HG03521 (cell line): ENCODE results near the gene GUCY2C.
"Not testable (repeated sequence)": the region's sequence is repeated elsewhere in the genome, so short reads cannot be mapped to it uniquely, and the experiment has no call there.

Experiments used
- ATAC-seq: cut with Tn5 transposase; IDR thresholded peaks from one replicate; pipeline ENCODE4 v1.9.1; 2021; ENCODE audit warnings: mild to moderate bottlenecking, moderate library complexity; ENCODE audit not compliant: unreplicated experiment

GUCY2C gene

GRCh38 chr12:14696265-14696741 is at the start of gene GUCY2C:
TSS of gene GUCY2C (minus strand) at chr12:14696599. CDS start at chr12:14696448, 151 bp downstream.
- ATAC-seq = no peak

- ATAC-seq = no peak
These were observed 46.7 kb upstream of the GUCY2C start for GRCh38 chr12:14743061-14743460.

GRCh38 chr12:14741942-14742341 is 45.5 kb upstream of the GUCY2C start:
- no peak for ATAC-seq

GRCh38 chr12:14741153-14741552 is 44.8 kb upstream of the GUCY2C start:
- ATAC-seq = no peak

- ATAC-seq = not testable (repeated sequence)
These were observed 40.0 kb upstream of the GUCY2C start for GRCh38 chr12:14736441-14736840.

- ATAC-seq = no peak
These were observed 35.4 kb upstream of the GUCY2C start for GRCh38 chr12:14731821-14732220.

- no peak for ATAC-seq
These were observed 33.2 kb upstream of the GUCY2C start for GRCh38 chr12:14729586-14729985.

- ATAC-seq = no peak
These were observed 27.4 kb upstream of the GUCY2C start for GRCh38 chr12:14723763-14724162.

GRCh38 chr12:14716848-14717444 is 20.5 kb upstream of the GUCY2C start:
- no peak for ATAC-seq

- ATAC-seq = no peak
These were observed 18.0 kb upstream of the GUCY2C start for GRCh38 chr12:14714437-14714836.

- no peak for ATAC-seq
These were observed 14.4 kb upstream of the GUCY2C start for GRCh38 chr12:14710632-14711320.

GRCh38 chr12:14701809-14702568 is 5.6 kb upstream of the GUCY2C start:
- no peak for ATAC-seq

GRCh38 chr12:14700935-14701334 is 4.5 kb upstream of the GUCY2C start:
- ATAC-seq = no peak

- no peak for ATAC-seq
These were observed 3.5 kb upstream of the GUCY2C start for GRCh38 chr12:14699923-14700322.

- no peak for ATAC-seq
These were observed 2.2 kb upstream of the GUCY2C start for GRCh38 chr12:14698555-14698954.

- ATAC-seq = no peak
These were observed 671 bp downstream of the GUCY2C start for GRCh38 chr12:14695715-14696141.

- no peak for ATAC-seq
These were observed 1.4 kb downstream of the GUCY2C start for GRCh38 chr12:14694970-14695369.

GRCh38 chr12:14694145-14694714 is 2.2 kb downstream of the GUCY2C start:
- no peak for ATAC-seq

GRCh38 chr12:14693116-14693515 is 3.3 kb downstream of the GUCY2C start:
- ATAC-seq = no peak

- no peak for ATAC-seq
These were observed 4.8 kb downstream of the GUCY2C start for GRCh38 chr12:14691560-14691959.

- ATAC-seq = no peak
These were observed 6.4 kb downstream of the GUCY2C start for GRCh38 chr12:14689996-14690395.
